A549 treated with AZD9567 at 1 μM for 4 hours (cell line): ENCODE measurements around the gene PCDHB12. TPM values are rescaled to one million over a fixed set of nuclear protein-coding genes. Genes with fewer than 3 reads are reported as not detected.

Experiments
- total RNA-seq: library from RNA; stranded (reverse); fragments of 200-300 nt; extraction: Qiagen RNA extraction; gene quantifications from 5 replicates; pipeline ENCODE4 v1.2.3, GENCODE V29; 2022; ENCODE audit not compliant: insufficient read depth

The PCDHB12 gene
- total RNA-seq = 0.06 TPM in 1 of 5 replicates, not detected in the others

GRCh38 chr5:141208478-141208877 lies at the start of gene PCDHB12:
TSS of gene PCDHB12 (plus strand) at chr5:141208719. CDS start at chr5:141208908, 189 bp downstream.

GRCh38 chr5:141172381-141173204 lies 35.9 kb upstream of the PCDHB12 start, which contains the start of gene PCDHB7:
TSS of gene PCDHB7 (plus strand) at chr5:141172644. CDS start at chr5:141172836, 192 bp downstream.

GRCh38 chr5:141177577-141178191 lies 30.8 kb upstream of the PCDHB12 start, which contains the start of gene PCDHB8:
TSS of gene PCDHB8 (plus strand) at chr5:141177790. CDS start at chr5:141178035, 245 bp downstream.

DNA sequence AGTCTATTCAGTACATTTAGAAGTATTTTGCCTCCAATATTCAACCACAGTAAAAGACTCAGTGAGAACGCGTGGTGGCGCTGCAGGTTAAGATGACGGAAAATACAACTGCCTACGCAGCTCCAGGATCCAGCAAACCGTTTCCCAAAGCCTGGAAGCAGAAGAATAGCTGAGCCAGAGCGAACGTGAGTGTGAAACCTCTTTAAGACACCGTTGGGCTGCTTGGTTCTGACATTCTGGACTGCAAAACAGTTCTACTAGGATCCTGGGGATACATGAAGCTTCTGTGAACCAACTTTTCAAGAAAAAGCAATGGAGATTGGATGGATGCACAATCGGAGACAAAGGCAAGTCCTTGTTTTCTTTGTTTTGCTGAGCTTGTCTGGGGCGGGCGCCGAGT lies 26.3 kb upstream of the PCDHB12 start, which contains the start of gene PCDHB16:
TSS of gene PCDHB16 (plus strand) at position 140 of the 400 bp plus-strand sequence. CDS start at position 313, 173 bp downstream.

DNA sequence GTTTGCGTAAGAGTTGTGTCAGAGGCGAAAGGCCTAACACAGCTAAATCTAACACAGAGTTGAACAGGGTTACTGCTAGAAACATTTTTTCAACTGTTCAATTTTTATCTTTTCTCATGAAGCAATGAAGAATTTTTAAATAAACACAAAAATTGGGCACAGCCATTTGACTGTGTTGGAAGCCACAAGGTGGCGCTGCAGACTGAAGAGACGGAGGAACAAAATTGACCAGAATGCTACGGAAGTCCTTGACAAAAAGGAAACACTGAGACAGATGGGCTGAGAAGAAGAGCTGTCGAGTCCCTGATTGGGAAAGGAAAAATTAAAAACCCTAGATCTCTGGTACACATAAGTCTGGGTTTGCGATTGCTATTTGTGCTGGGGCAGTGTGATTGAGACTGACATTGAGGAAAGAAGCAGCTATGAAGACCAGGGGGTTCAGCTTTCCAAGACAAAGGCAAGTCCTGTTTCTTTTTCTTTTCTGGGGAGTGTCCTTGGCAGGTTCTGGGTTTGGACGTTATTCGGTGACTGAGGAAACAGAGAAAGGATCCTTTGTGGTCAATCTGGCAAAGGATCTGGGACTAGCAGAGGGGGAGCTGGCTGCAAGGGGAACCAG lies 21.5 kb upstream of the PCDHB12 start, which contains the start of gene PCDHB9:
TSS of gene PCDHB9 (plus strand) at position 265 of the 616 bp plus-strand sequence. CDS start at position 423, 158 bp downstream.

GRCh38 chr5:141192110-141192725 lies 16.3 kb upstream of the PCDHB12 start, which contains the start of gene PCDHB10:
TSS of gene PCDHB10 (plus strand) at chr5:141192353. CDS start at chr5:141192553, 200 bp downstream.

GRCh38 chr5:141199359-141200235 lies 8.9 kb upstream of the PCDHB12 start, which contains the start of gene PCDHB11:
TSS of gene PCDHB11 (plus strand) at chr5:141199627. CDS start at chr5:141199775, 148 bp downstream.

DNA sequence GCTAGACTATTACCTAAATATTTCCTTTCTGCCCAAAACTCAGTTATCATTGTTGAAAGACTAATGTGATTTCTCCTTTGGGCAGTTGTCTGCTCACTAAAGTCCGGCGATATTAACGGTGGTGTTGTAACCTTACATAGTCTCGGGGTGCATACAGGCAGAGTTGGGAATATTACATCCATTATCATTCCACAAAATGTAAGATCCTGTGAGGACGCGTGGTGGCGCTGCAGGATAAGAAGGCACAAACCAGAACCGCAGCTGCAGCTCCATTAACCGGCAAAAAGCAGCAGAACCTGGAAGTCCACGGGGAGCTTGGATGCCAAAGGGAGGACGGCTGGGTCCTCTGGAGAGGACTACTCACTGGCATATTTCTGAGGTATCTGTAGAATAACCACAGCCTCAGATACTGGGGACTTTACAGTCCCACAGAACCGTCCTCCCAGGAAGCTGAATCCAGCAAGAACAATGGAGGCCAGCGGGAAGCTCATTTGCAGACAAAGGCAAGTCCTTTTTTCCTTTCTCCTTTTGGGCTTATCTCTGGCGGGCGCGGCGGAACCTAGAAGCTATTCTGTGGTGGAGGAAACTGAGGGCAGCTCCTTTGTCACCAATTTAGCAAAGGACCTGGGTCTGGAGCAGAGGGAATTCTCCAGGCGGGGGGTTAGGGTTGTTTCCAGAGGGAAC lies 5.3 kb downstream of the PCDHB12 start, which contains the start of gene PCDHB13:
TSS of gene PCDHB13 (plus strand) at position 264 of the 684 bp plus-strand sequence. CDS start at position 469, 205 bp downstream.

GRCh38 chr5:141223112-141223783 lies 14.7 kb downstream of the PCDHB12 start, which contains the start of gene PCDHB14:
TSS of gene PCDHB14 (plus strand) at chr5:141223343. CDS start at chr5:141223506, 163 bp downstream.

GRCh38 chr5:141245250-141245717 lies 36.8 kb downstream of the PCDHB12 start, which contains the start of gene PCDHB15:
TSS of gene PCDHB15 (plus strand) at chr5:141245395. CDS start at chr5:141245579, 184 bp downstream.

Other genes with a start within 250 kb of the PCDHB12 start
- gene PCDHAC2, start 242.2 kb upstream of the PCDHB12 start, total RNA-seq = 3.1 to 3.5 TPM (median 3.3 TPM) in 5 replicates
- not detected in 5 replicates for gene PCDHB1, start 157.3 kb upstream of the PCDHB12 start, total RNA-seq
- gene PCDHB2, start 114.1 kb upstream of the PCDHB12 start, total RNA-seq = 0.77 to 3.1 TPM (median 3.1 TPM) in 5 replicates
- 0.02 to 0.05 TPM (median 0.03 TPM) in 3 of 5 replicates, not detected in the others for gene PCDHB3, start 108.2 kb upstream of the PCDHB12 start, total RNA-seq
- gene PCDHB4, start 86.9 kb upstream of the PCDHB12 start, total RNA-seq = 0.03 to 0.06 TPM (median 0.05 TPM) in 3 of 5 replicates, not detected in the others
- gene PCDHB5, start 73.5 kb upstream of the PCDHB12 start, total RNA-seq = 1.2 to 2.1 TPM (median 1.3 TPM) in 5 replicates
- gene PCDHB6, start 58.7 kb upstream of the PCDHB12 start, total RNA-seq = 0.71 to 1.3 TPM (median 0.88 TPM) in 5 replicates
- gene PCDHB7, start 36.1 kb upstream of the PCDHB12 start, total RNA-seq = 0.02 TPM in 1 of 5 replicates, not detected in the others
- 0.21 to 0.30 TPM (median 0.25 TPM) in 4 of 5 replicates, not detected in the other for gene PCDHB8, start 30.9 kb upstream of the PCDHB12 start, total RNA-seq
- 0.02 to 0.09 TPM (median 0.06 TPM) in 4 of 5 replicates, not detected in the other for gene PCDHB16, start 26.3 kb upstream of the PCDHB12 start, total RNA-seq
- 0.02 to 0.20 TPM (median 0.05 TPM) in 3 of 5 replicates, not detected in the others for gene PCDHB9, start 21.6 kb upstream of the PCDHB12 start, total RNA-seq
- gene PCDHB10, start 16.4 kb upstream of the PCDHB12 start, total RNA-seq = 0.04 to 0.05 TPM in 2 of 5 replicates, not detected in the others
- gene PCDHB11, start 9.1 kb upstream of the PCDHB12 start, total RNA-seq = 0.02 to 0.06 TPM (median 0.05 TPM) in 4 of 5 replicates, not detected in the other
- 0.05 to 0.06 TPM (median 0.06 TPM) in 4 of 5 replicates, not detected in the other for gene PCDHB13, start 5.2 kb downstream of the PCDHB12 start, total RNA-seq
- gene PCDHB14, start 14.6 kb downstream of the PCDHB12 start, total RNA-seq = 0.06 to 0.11 TPM (median 0.06 TPM) in 4 of 5 replicates, not detected in the other
- gene PCDHB15, start 36.7 kb downstream of the PCDHB12 start, total RNA-seq = 0.02 to 0.09 TPM (median 0.07 TPM) in 4 of 5 replicates, not detected in the other
- not detected in 5 replicates for gene SLC25A2, start 95.3 kb downstream of the PCDHB12 start, total RNA-seq
- 60.6 to 75.9 TPM (median 73.6 TPM) in 5 replicates for gene TAF7, start 112.1 kb downstream of the PCDHB12 start, total RNA-seq
- 0.22 to 0.39 TPM (median 0.28 TPM) in 4 of 5 replicates, not detected in the other for gene PCDHGA1, start 121.8 kb downstream of the PCDHB12 start, total RNA-seq
- gene PCDHGA2, start 130.0 kb downstream of the PCDHB12 start, total RNA-seq = 0.42 to 1.1 TPM (median 0.53 TPM) in 5 replicates
- 0.02 TPM in 2 of 5 replicates, not detected in the others for gene PCDHGA3, start 135.1 kb downstream of the PCDHB12 start, total RNA-seq
- gene PCDHGB1, start 141.4 kb downstream of the PCDHB12 start, total RNA-seq = 1.2 to 1.7 TPM (median 1.5 TPM) in 4 of 5 replicates, not detected in the other
- gene PCDHGA4, start 146.3 kb downstream of the PCDHB12 start, total RNA-seq = 0.08 to 0.17 TPM (median 0.13 TPM) in 4 of 5 replicates, not detected in the other
- 0.07 to 0.13 TPM (median 0.08 TPM) in 4 of 5 replicates, not detected in the other for gene PCDHGB2, start 151.3 kb downstream of the PCDHB12 start, total RNA-seq
- gene PCDHGA5, start 155.4 kb downstream of the PCDHB12 start, total RNA-seq = 0.09 to 0.87 TPM (median 0.14 TPM) in 5 replicates
- 0.14 to 0.80 TPM (median 0.26 TPM) in 5 replicates for gene PCDHGB3, start 161.5 kb downstream of the PCDHB12 start, total RNA-seq
- gene PCDHGA6, start 165.2 kb downstream of the PCDHB12 start, total RNA-seq = 0.14 to 0.20 TPM (median 0.18 TPM) in 4 of 5 replicates, not detected in the other
- gene PCDHGA7, start 174.0 kb downstream of the PCDHB12 start, total RNA-seq = 0.44 to 0.91 TPM (median 0.79 TPM) in 5 replicates
- gene PCDHGB4, start 179.0 kb downstream of the PCDHB12 start, total RNA-seq = 0.66 to 0.88 TPM (median 0.85 TPM) in 5 replicates
- gene PCDHGA8, start 183.9 kb downstream of the PCDHB12 start, total RNA-seq = 0.02 to 0.05 TPM (median 0.04 TPM) in 4 of 5 replicates, not detected in the other
- gene PCDHGB5, start 189.2 kb downstream of the PCDHB12 start, total RNA-seq = 1.9 to 2.9 TPM (median 2.4 TPM) in 5 replicates
- 0.02 to 0.07 TPM (median 0.04 TPM) in 4 of 5 replicates, not detected in the other for gene PCDHGA9, start 194.1 kb downstream of the PCDHB12 start, total RNA-seq
- gene PCDHGB6, start 199.3 kb downstream of the PCDHB12 start, total RNA-seq = 0.05 to 0.11 TPM (median 0.09 TPM) in 4 of 5 replicates, not detected in the other
- 0.05 TPM in 1 of 5 replicates, not detected in the others for gene PCDHGA10, start 204.3 kb downstream of the PCDHB12 start, total RNA-seq
- gene PCDHGB7, start 209.0 kb downstream of the PCDHB12 start, total RNA-seq = 0.05 to 0.70 TPM (median 0.06 TPM) in 5 replicates
- 0.01 to 0.03 TPM (median 0.02 TPM) in 3 of 5 replicates, not detected in the others for gene PCDHGA11, start 212.3 kb downstream of the PCDHB12 start, total RNA-seq
- 0.01 to 0.02 TPM (median 0.02 TPM) in 3 of 5 replicates, not detected in the others for gene PCDHGA12, start 221.8 kb downstream of the PCDHB12 start, total RNA-seq